ENCODE results near the gene EZR.

GRCh38 chr6:158867381-158868121, 48.4 kb upstream of the EZR start:
- TF ChIP-seq POLR2A (IDR thresholded peaks at IDR 0.05; ENCODE audit: low read length) (no peak), GATA1 (IDR thresholded peaks at IDR 0.05; ENCODE audit: low read depth, low read length) (no peak)
